Skeletal muscle satellite cell (primary cell): ENCODE measurements around the gene UQCR11.

Experiments
- H3K27me3 ChIP-seq: 2 replicates; pipeline ENCODE4 v1.7.0; 2013; ENCODE audit warnings: low read length; ENCODE audit not compliant: control insufficient read depth, insufficient read depth
- H3K36me3 ChIP-seq: 2 replicates; pipeline ENCODE4 v1.7.0; 2013; ENCODE audit warnings: mild to moderate bottlenecking, control low read depth, low read length; ENCODE audit not compliant: insufficient read depth
- H3K4me1 ChIP-seq: 2 replicates; pipeline ENCODE4 v1.7.0; 2013; ENCODE audit warnings: low read length; ENCODE audit not compliant: control insufficient read depth, insufficient read depth
- H3K4me2 ChIP-seq: 2 replicates; pipeline ENCODE4 v1.7.0; 2013; ENCODE audit warnings: mild to moderate bottlenecking, low read length
- H3K4me3 ChIP-seq: 2 replicates; pipeline ENCODE4 v1.7.0; 2013; ENCODE audit warnings: low read length
- H3K9ac ChIP-seq: 2 replicates; pipeline ENCODE4 v1.7.0; 2013; ENCODE audit warnings: mild to moderate bottlenecking, low read depth, low read length, moderate library complexity
- H3K9me3 ChIP-seq: replicated peaks from 2 replicates; pipeline ENCODE4 v1.7.0; 2013; ENCODE audit warnings: mild to moderate bottlenecking, control low read depth, low read length

The UQCR11 gene

GRCh38 chr19:1611353-1611752 lies 6.1 kb upstream of the UQCR11 start:
- Histone ChIP-seq H3K4me2 (no peak overlapping the region), H3K4me1 (peaks cover 8% of the 10 kb centered on the region), H3K4me3 (no peak overlapping the region), H3K27me3 (no peaks in the 10 kb centered on the region), H3K36me3 (peaks cover 60% of the 10 kb centered on the region), H3K9me3 (no peaks in the 10 kb centered on the region), H3K9ac (no peak overlapping the region)

GRCh38 chr19:1610579-1610978 lies 5.3 kb upstream of the UQCR11 start:
- no peaks in the 10 kb centered on the region for H3K9me3 ChIP-seq
- peaks cover 56% of the 10 kb centered on the region for H3K36me3 ChIP-seq
- peaks cover 13% of the 10 kb centered on the region for H3K4me1 ChIP-seq
- no peak overlapping the region for H3K4me2 ChIP-seq
- no peaks in the 10 kb centered on the region for H3K27me3 ChIP-seq
- H3K9ac ChIP-seq: no peak overlapping the region
- H3K4me3 ChIP-seq: no peak overlapping the region

GRCh38 chr19:1609680-1610474 lies 4.6 kb upstream of the UQCR11 start:
- Histone ChIP-seq H3K4me3 (no peak overlapping the region), H3K27me3 (no peaks in the 10 kb centered on the region), H3K9ac (no peak overlapping the region), H3K36me3 (peaks cover 49% of the 10 kb centered on the region), H3K9me3 (no peaks in the 10 kb centered on the region), H3K4me1 (peaks cover 13% of the 10 kb centered on the region), H3K4me2 (no peak overlapping the region)

- Histone ChIP-seq H3K27me3 (no peaks in the 10 kb centered on the region), H3K4me3 (no peak overlapping the region), H3K36me3 (peaks cover 41% of the 10 kb centered on the region)
Observed at GRCh38 chr19:1609103-1609396, 3.8 kb upstream of the UQCR11 start.

GRCh38 chr19:1608359-1609102 lies 3.3 kb upstream of the UQCR11 start:
- peaks cover 13% of the 10 kb centered on the region for H3K4me1 ChIP-seq
- no peak overlapping the region for H3K9ac ChIP-seq

More at GRCh38 chr19:1609103-1609396, 3.8 kb upstream of the UQCR11 start:
- peaks cover 13% of the 10 kb centered on the region for H3K4me1 ChIP-seq
- H3K4me2 ChIP-seq: no peak overlapping the region
- no peak overlapping the region for H3K9ac ChIP-seq
- H3K9me3 ChIP-seq: no peaks in the 10 kb centered on the region

GRCh38 chr19:1606138-1606651 lies 933 bp upstream of the UQCR11 start:
- Histone ChIP-seq H3K9ac (peak overlapping the region; percentile 98), H3K36me3 (peaks cover 29% of the 10 kb centered on the region), H3K27me3 (no peaks in the 10 kb centered on the region), H3K4me3 (peak overlapping the region; percentile 88), H3K4me2 (peak overlapping the region; percentile 100), H3K9me3 (no peaks in the 10 kb centered on the region), H3K4me1 (peaks cover 13% of the 10 kb centered on the region)

More at GRCh38 chr19:1608359-1609102, 3.3 kb upstream of the UQCR11 start:
- no peaks in the 10 kb centered on the region for H3K27me3 ChIP-seq
- no peaks in the 10 kb centered on the region for H3K9me3 ChIP-seq
- no peak overlapping the region for H3K4me3 ChIP-seq
- peaks cover 36% of the 10 kb centered on the region for H3K36me3 ChIP-seq
- H3K4me2 ChIP-seq: no peak overlapping the region

GRCh38 chr19:1602091-1602707 lies 3.1 kb downstream of the UQCR11 start:
- H3K27me3 ChIP-seq: no peaks in the 10 kb centered on the region
- peaks cover 9% of the 10 kb centered on the region for H3K4me1 ChIP-seq
- no peaks in the 10 kb centered on the region for H3K9me3 ChIP-seq
- H3K9ac ChIP-seq: no peak overlapping the region
- no peak overlapping the region for H3K4me3 ChIP-seq
- H3K36me3 ChIP-seq: peaks cover 35% of the 10 kb centered on the region
- no peak overlapping the region for H3K4me2 ChIP-seq

GRCh38 chr19:1601613-1602064 lies 3.6 kb downstream of the UQCR11 start:
- H3K9ac ChIP-seq: no peak overlapping the region
- H3K4me2 ChIP-seq: no peak overlapping the region
- peaks cover 41% of the 10 kb centered on the region for H3K36me3 ChIP-seq
- H3K4me1 ChIP-seq: peaks cover 8% of the 10 kb centered on the region
- H3K27me3 ChIP-seq: no peaks in the 10 kb centered on the region
- no peaks in the 10 kb centered on the region for H3K9me3 ChIP-seq
- no peak overlapping the region for H3K4me3 ChIP-seq

GRCh38 chr19:1599460-1599846 lies 5.8 kb downstream of the UQCR11 start:
- Histone ChIP-seq H3K4me3 (no peak overlapping the region), H3K9ac (no peak overlapping the region), H3K27me3 (no peaks in the 10 kb centered on the region), H3K4me1 (no peaks in the 10 kb centered on the region), H3K4me2 (no peak overlapping the region), H3K9me3 (no peaks in the 10 kb centered on the region), H3K36me3 (peaks cover 46% of the 10 kb centered on the region)

- H3K4me2 ChIP-seq: no peak overlapping the region
- H3K4me3 ChIP-seq: no peak overlapping the region
- H3K36me3 ChIP-seq: peaks cover 46% of the 10 kb centered on the region
- H3K9ac ChIP-seq: no peak overlapping the region
- H3K4me1 ChIP-seq: no peaks in the 10 kb centered on the region
- no peaks in the 10 kb centered on the region for H3K9me3 ChIP-seq
- H3K27me3 ChIP-seq: no peaks in the 10 kb centered on the region
Observed at GRCh38 chr19:1598777-1599459, 6.3 kb downstream of the UQCR11 start.

GRCh38 chr19:1593501-1593772 lies 11.8 kb downstream of the UQCR11 start:
- Histone ChIP-seq H3K4me1 (peaks cover 19% of the 10 kb centered on the region), H3K9ac (peak overlapping the region; percentile 91), H3K27me3 (no peaks in the 10 kb centered on the region), H3K9me3 (no peaks in the 10 kb centered on the region), H3K4me2 (peak overlapping the region; percentile 93), H3K4me3 (peak overlapping the region; percentile 81), H3K36me3 (peaks cover 29% of the 10 kb centered on the region)
